ENCODE data around the gene DHX30.

The DHX30 gene

GRCh38 chr3:47852604-47853602 is 50.0 kb downstream of the DHX30 start:
- peak; percentile 29 for DNase-seq (ENCODE audit: low spot score)

- no peak for DNase-seq (ENCODE audit: low spot score)
Measured at GRCh38 chr3:47854267-47854666, 51.3 kb downstream of the DHX30 start.

DNA sequence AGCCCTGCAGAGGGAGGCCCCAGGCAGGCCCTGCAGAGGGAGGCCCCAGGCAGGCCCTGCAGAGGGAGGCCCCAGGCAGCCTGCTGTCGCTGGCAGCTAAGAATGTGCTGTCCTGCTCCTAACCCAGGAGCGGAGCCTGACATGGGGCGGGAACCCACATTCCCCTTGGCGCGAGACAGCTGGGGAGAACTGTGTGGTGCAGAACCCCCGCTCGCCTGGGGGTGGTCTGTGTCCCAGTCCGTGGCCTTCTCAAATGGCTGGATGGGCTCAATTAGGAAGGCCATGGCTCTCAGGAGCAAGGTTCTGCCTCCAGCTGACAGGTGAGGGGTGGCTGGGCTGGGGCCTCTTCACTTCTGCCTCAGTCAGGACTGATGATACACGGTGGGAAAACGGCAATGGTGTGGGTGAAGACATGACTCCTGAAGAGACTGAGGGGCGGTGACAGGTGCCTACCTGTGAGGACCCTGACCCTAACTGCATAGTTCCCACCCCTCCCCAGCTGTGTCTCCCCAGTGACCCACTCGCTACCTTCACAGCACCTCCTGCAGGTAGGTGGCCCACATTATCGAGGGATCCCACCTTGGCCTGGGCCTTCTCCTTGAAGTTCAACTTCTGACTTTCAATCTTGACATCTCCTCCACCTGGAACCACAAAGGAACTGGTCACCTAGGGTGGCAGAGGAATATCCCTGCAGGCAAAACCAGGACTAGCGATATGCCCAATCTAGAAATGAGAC is 52.0 kb downstream of the DHX30 start:
- DNase-seq (ENCODE audit: low spot score), result no peak

- DNase-seq (ENCODE audit: low spot score), result no peak
Measured at GRCh38 chr3:47855461-47856383, 52.8 kb downstream of the DHX30 start.

DNA sequence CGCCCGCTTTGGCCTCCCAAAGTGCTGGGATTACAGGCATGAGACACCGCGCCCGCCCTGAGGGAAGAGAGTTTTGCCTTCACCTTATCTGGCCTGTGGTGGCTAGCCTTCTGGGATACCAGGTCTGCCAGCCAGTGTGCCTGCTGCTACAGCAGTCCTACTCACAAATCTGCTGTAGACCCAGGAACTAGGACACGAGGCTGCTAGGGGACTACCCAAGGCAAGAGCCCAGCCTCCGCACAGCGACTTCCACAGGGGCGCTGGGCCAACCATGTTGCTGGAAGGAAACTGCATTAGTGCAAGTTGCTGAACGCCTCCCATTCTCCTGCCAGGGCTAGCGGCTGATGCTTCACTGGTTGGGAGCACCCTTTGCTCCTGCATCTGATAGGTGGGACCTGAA is 53.7 kb downstream of the DHX30 start:
- DNase-seq (ENCODE audit: low spot score), result peak; percentile 42

GRCh38 chr3:47857151-47857550 is 54.2 kb downstream of the DHX30 start:
- DNase-seq (ENCODE audit: low spot score), result no peak

DNA sequence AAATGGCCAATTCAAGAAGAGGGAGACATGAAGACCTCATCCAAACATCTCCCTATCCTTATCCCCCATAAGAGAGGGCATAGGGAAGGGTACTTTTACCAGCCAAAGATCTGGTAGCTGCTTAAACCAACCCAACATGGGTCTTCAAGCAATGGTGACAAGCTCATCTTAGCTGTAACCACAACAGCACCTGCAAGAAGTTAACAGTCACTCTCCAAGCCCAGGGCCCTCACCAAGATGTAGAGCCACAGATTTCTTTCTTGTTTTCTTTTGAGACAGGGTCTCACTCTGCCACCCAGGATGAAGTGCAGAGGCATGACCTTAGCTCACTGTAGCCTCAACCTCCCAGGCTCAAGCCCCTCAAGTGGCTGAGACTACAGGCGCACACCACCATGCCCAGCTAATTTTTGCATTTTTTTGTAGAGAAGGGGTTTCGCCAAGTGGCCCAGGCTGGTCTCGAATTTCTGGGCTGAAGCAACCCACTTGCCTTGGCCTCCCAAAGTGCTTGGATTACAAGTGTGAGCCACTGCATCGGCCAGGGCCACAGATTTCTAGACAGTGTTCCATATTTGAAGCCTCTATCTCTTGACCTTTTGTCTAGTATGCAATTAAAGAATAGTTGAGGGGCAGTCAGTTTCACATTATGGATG is 57.1 kb downstream of the DHX30 start:
- DNase-seq (ENCODE audit: low spot score), result no peak

GRCh38 chr3:47863391-47864128 is 60.6 kb downstream of the DHX30 start:
- no peak for DNase-seq (ENCODE audit: low spot score)

GRCh38 chr3:47865192-47865591 is 62.3 kb downstream of the DHX30 start:
- DNase-seq (ENCODE audit: low spot score), result no peak

GRCh38 chr3:47867451-47868044 is 64.6 kb downstream of the DHX30 start:
- DNase-seq (ENCODE audit: low spot score), result no peak

DNA sequence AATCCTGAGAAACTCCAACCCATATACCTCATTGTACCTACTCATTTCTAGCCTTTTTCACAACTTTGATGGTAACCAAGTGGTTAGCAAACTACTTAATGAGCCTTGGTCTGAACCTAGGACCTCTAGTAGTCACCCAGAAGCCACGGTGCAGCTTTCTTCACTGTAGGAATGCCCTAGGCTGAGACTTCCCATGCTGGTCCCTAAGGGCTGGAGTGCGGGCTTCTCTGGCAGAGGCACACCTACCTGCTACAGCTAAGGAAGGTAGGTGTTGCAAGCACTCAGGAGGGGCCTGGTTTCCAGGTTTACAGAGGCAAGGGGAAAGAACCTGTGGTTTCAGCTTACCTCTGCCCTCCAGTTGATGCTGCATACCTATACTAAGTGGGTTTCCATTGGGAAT is 65.4 kb downstream of the DHX30 start:
- no peak for DNase-seq (ENCODE audit: low spot score)

- no peak for DNase-seq (ENCODE audit: low spot score)
Measured at GRCh38 chr3:47870156-47870555, 67.2 kb downstream of the DHX30 start.

- no peak for DNase-seq (ENCODE audit: low spot score)
Measured at GRCh38 chr3:47870702-47871260, 67.8 kb downstream of the DHX30 start.

DNA sequence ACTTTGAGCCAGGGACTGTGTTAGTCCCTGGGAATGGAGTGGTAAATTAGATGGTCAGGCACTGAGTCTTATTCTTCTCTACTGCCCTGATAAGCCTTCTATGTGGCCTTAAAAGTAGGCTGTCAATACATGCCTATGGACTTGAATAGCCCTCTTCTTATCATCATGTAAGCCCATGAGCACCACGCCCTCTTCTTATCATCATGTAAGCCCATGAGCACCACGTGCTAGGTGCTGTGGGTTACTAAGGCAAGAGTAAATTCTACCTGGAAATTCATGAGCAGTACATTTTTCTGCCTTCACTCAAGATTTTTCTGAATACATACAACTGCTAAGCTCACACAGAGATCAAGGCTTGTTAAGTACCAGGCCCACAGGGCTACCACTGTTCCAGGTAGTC is 68.5 kb downstream of the DHX30 start:
- no peak for DNase-seq (ENCODE audit: low spot score)

DNA sequence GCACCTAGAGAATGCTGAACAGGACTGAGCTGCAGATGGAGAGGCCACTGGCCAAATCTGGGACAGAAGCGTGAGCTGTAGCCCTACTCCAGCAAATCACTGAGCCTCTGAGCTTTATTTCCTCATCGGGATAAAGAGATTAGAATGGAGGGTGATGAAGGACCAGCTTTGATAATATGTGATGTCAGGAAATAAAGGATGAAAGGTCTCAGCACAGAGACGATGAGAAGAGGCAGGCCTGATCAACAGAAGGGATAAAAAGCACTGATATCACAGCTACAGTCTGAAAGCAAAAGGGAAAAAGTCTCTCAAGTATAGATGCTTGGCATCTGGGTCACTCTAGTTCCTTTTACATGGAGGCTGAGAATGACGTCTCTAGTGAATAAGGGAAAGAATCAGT is 70.0 kb downstream of the DHX30 start:
- DNase-seq (ENCODE audit: low spot score), result no peak

- DNase-seq (ENCODE audit: low spot score), result no peak
Measured at GRCh38 chr3:47874438-47874837, 71.5 kb downstream of the DHX30 start.

GRCh38 chr3:47874913-47875312 is 72.0 kb downstream of the DHX30 start:
- DNase-seq (ENCODE audit: low spot score), result no peak

GRCh38 chr3:47877290-47877689 is 74.4 kb downstream of the DHX30 start:
- no peak for DNase-seq (ENCODE audit: low spot score)

GRCh38 chr3:47877719-47878118 is 74.8 kb downstream of the DHX30 start:
- no peak for DNase-seq (ENCODE audit: low spot score)

DNA sequence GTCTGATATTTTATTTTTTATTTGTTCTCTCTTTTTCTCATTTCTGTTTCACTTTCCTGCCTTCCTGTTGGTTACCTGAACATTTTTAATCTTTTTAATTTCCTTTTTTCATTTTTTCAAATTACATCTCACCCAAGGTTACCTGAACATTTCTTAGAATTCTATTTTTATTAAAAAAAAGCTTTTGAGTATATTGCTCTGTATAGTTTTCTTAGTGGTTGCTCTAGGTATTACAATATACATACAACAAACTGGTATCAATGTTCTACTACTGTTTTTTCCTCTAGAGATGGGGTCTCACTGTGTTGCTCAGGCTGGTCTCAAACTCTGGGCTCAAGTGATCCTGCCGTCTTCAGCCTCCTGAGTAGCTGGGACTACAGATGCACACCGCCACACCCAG is 79.4 kb downstream of the DHX30 start:
- no peak for DNase-seq (ENCODE audit: low spot score)

Measured in putamen (tissue), 1 donor.